ENCODE results near the gene DAAM2.

DAAM2 gene

DNA sequence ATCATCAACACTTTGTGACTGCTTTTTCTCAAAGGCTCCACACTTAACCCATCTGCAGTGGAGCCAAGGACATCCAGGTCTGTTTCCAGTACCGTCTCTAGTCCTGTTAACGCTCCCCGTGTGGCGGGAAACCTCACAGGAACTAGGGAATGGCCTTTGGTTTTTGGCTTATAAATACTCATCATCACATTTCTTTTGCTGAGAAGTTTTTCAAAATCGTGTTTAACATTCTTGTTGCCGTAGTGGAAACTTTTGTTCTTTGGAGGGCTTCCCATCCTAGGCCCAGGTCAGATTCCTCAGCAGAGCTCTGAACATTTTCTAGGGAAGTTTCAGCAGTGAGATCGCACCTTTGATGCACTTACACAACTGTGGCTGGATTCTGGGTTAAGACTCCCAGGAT is 24.6 kb downstream of the DAAM2 start:
- Histone ChIP-seq H3K27ac (peak overlapping the region; percentile 48 to 62), H3K4me3 (no peak overlapping the region)
- no peak for DNase-seq (ENCODE audit: low spot score)
- TF ChIP-seq, protein P1, sequence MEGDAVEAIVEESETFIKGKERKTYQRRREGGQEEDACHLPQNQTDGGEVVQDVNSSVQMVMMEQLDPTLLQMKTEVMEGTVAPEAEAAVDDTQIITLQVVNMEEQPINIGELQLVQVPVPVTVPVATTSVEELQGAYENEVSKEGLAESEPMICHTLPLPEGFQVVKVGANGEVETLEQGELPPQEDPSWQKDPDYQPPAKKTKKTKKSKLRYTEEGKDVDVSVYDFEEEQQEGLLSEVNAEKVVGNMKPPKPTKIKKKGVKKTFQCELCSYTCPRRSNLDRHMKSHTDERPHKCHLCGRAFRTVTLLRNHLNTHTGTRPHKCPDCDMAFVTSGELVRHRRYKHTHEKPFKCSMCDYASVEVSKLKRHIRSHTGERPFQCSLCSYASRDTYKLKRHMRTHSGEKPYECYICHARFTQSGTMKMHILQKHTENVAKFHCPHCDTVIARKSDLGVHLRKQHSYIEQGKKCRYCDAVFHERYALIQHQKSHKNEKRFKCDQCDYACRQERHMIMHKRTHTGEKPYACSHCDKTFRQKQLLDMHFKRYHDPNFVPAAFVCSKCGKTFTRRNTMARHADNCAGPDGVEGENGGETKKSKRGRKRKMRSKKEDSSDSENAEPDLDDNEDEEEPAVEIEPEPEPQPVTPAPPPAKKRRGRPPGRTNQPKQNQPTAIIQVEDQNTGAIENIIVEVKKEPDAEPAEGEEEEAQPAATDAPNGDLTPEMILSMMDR (IDR thresholded peaks at IDR 0.05): no peak

DNA sequence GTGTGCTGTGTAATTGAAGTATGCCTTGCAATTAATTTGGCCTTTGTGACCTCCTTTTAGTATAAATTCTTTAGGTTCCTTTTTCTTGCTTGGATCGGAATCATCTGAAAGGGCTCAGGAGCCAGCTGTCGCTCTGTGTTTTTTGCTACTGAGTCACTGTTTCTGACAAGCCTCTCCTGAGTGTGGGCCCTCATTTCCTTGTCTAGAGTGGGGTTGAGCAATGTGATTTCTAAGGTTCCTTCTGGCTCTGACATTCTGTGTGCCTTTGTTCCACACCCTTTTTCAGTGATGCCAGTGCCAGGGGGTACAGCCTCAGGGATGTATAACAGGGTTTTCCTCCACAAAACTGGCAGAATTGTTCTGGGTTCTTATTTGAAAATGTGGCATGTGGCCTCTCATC is 26.5 kb downstream of the DAAM2 start:
- TF ChIP-seq, protein P1 (IDR thresholded peaks at IDR 0.05): no peak
- DNase-seq (ENCODE audit: low spot score): no peak
- Histone ChIP-seq H3K27ac (peak overlapping the region; percentile 72 to 86), H3K4me3 (peak overlapping the region; percentile 23)

DNA sequence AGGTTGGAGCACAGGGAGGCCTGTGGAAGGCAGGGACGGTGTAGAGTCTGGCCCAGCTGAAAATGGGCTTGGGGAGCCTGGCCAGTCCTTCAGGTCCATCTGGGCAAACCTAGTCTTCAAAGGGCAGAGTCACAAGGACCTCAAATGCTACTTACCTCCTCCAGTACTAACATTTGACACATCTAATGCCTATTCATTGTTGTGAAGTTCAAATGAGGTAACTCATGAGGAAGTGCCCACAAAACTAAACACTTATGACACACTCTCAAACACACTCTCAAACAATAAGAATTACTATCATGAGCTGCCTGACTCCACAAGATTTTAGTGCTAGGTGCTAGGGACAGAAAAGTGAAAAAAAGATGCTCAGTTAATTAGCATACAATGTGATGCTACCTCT is 27.1 kb downstream of the DAAM2 start:
- Histone ChIP-seq H3K4me3 (peak overlapping the region; percentile 23), H3K27ac (peak overlapping the region; percentile 72 to 86)
- DNase-seq (ENCODE audit: low spot score): no peak
- TF ChIP-seq, protein P1 (IDR thresholded peaks at IDR 0.05): no peak

- no peak for DNase-seq (ENCODE audit: low spot score)
- peak overlapping the region; percentile 72 to 86 for H3K27ac ChIP-seq
- TF ChIP-seq, protein P1 (IDR thresholded peaks at IDR 0.05): no peak
Measured at GRCh38 chr6:39819676-39820075, 27.5 kb downstream of the DAAM2 start.

DNA sequence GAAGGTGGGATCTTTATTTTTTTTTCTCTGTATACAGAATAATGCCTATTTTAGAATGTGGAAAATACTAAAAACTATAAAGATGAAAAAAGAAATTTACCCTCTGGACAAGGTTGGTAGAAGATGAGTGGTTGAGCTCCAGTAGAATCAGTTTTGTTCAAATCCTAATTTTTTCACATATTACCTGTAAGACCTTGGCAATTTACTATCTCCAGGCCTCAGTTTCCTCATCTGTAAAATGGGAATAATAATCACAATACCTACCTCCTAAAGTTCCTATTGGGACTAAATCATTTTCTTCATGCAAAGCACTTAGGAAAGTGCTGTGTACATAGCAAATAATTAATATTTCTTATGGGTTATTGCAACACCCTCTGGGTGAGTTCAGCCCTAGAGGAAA is 28.4 kb downstream of the DAAM2 start:
- Histone ChIP-seq H3K4me3 (peak overlapping the region; percentile 59), H3K27ac (peak overlapping the region; percentile 87 to 91)
- DNase-seq (ENCODE audit: low spot score): no peak
- TF ChIP-seq, protein P1 (IDR thresholded peaks at IDR 0.05): no peak

More at GRCh38 chr6:39819676-39820075, 27.5 kb downstream of the DAAM2 start:
- H3K4me3 ChIP-seq: no peak overlapping the region

GRCh38 chr6:39821046-39821740 is 29.0 kb downstream of the DAAM2 start:
- Histone ChIP-seq H3K4me3 (peak overlapping the region; percentile 59), H3K27ac (peak overlapping the region; percentile 87 to 91)
- TF ChIP-seq, protein P1 (IDR thresholded peaks at IDR 0.05): no peak
- no peak for DNase-seq (ENCODE audit: low spot score)

Measured in coronary artery (tissue), 2 donors.